Naive thymus-derived CD4-positive, alpha-beta T cell (primary cell): ENCODE results near the gene ADCK2. TPM values are rescaled to one million over a fixed set of nuclear protein-coding genes. Genes with fewer than 3 reads are reported as not detected.
"Not testable (repeated sequence)": the region's sequence is repeated elsewhere in the genome, so short reads cannot be mapped to it uniquely, and the experiment has no call there.

ENCODE experiments used
- ATAC-seq: fragments of 150-1000 bp; cut with Tn5 transposase; 2 replicates; pipeline ENCODE4 v1.10.0; 2021; ENCODE audit warnings: mild to moderate bottlenecking, moderate library complexity
- CTCF ChIA-PET: fragments of 350-600 bp; sonication (Branson Sonifier 250); formaldehyde crosslinking; loops from one replicate; lab custom pipeline; 2021; ENCODE audit warnings: antibody characterized with exemption; lab: Charles Lee
- POLR2A ChIA-PET: fragments of 350-600 bp; sonication (Branson Sonifier 250); formaldehyde crosslinking; loops from one replicate; lab custom pipeline; 2021; ENCODE audit warnings: antibody characterized with exemption, inconsistent platforms; lab: Charles Lee
- DNase-seq, 9 donors: peaks; one replicate each; pipeline versions ENCODE4 v3.0.0 to v3.0.0-alpha.2; 2020 to 2022; ENCODE audit warnings: mixed read lengths in 1 of 9
- H3K27ac ChIP-seq: one replicate; pipeline ENCODE4 v1.7.0; 2013; ENCODE audit warnings: mild to moderate bottlenecking, low read depth, low read length, moderate library complexity
- H3K27me3 ChIP-seq, 2 donors: one replicate each; pipeline ENCODE4 v1.7.0; 2013; ENCODE audit warnings: low read length in 2 of 2, mild to moderate bottlenecking in 2 of 2, moderate library complexity in 2 of 2; ENCODE audit not compliant: control insufficient read depth in 2 of 2, insufficient read depth in 2 of 2
- H3K36me3 ChIP-seq, 3 experiments: 1 replicate in 2 of 3; 2 replicates in 1 of 3; pipeline ENCODE4 v1.7.0; 2013; ENCODE audit warnings: low read length in 3 of 3, mild to moderate bottlenecking in 3 of 3, moderate library complexity in 1 of 3; ENCODE audit not compliant: insufficient read depth in 3 of 3, control insufficient read depth in 2 of 3
- H3K4me1 ChIP-seq, 2 donors: one replicate each; pipeline ENCODE4 v1.7.0; 2013; ENCODE audit warnings: low read length in 2 of 2, mild to moderate bottlenecking in 2 of 2, moderate library complexity in 1 of 2; ENCODE audit not compliant: control insufficient read depth in 2 of 2, insufficient read depth in 2 of 2
- H3K4me3 ChIP-seq: 2 replicates; pipeline ENCODE4 v1.7.0; 2013; ENCODE audit warnings: mild to moderate bottlenecking, low read length
- H3K9me3 ChIP-seq, 3 experiments: 1 replicate in 2 of 3; 2 replicates in 1 of 3; pipeline ENCODE4 v1.7.0; 2013; ENCODE audit warnings: low read length in 3 of 3; ENCODE audit not compliant: control insufficient read depth in 2 of 3
- H3K27ac Mint-ChIP-seq, 9 donors: one replicate each; pipeline ENCODE4 v1.8.0; 2020 to 2022; ENCODE audit warnings: mixed read lengths in 9 of 9, mild to moderate bottlenecking in 8 of 9, moderate library complexity in 5 of 9, inconsistent platforms in 2 of 9
- H3K27me3 Mint-ChIP-seq, 5 donors: one replicate each; pipeline ENCODE4 v1.8.0; 2021 to 2022; ENCODE audit warnings: mixed read lengths in 5 of 5, mild to moderate bottlenecking in 1 of 5
- H3K36me3 Mint-ChIP-seq, 5 donors: one replicate each; pipeline ENCODE4 v1.8.0; 2020 to 2022; ENCODE audit warnings: mixed read lengths in 5 of 5, mild to moderate bottlenecking in 3 of 5, inconsistent platforms in 1 of 5
- H3K4me1 Mint-ChIP-seq, 7 donors: one replicate each; pipeline ENCODE4 v1.8.0; 2020 to 2022; ENCODE audit warnings: mixed read lengths in 7 of 7, mild to moderate bottlenecking in 3 of 7, inconsistent platforms in 1 of 7
- H3K4me3 Mint-ChIP-seq, 10 donors: one replicate each; pipeline ENCODE4 v1.8.0; 2020 to 2022; ENCODE audit warnings: mild to moderate bottlenecking in 10 of 10, mixed read lengths in 10 of 10, moderate library complexity in 6 of 10, inconsistent platforms in 2 of 10
- H3K9me3 Mint-ChIP-seq, 11 donors: one replicate each; pipeline ENCODE4 v1.8.0; 2020 to 2022; ENCODE audit warnings: mixed read lengths in 11 of 11, mild to moderate bottlenecking in 4 of 11, inconsistent platforms in 1 of 11, moderate library complexity in 1 of 11
- intact Hi-C, 2 donors: fragments of 100-400 bp; cut with micrococcal nuclease; formaldehyde crosslinking; loops; one replicate each; pipeline ENCODE4 v1.15.1; 2023
- polyA plus RNA-seq, 2 donors: library from polyadenylated mRNA; unstranded; fragments of 300-500 nt; fragmentation: Illumina TruSeq; gene quantifications; one replicate each; pipeline ENCODE4 v1.2.3, GENCODE V29; 2021
- total RNA-seq, 6 experiments: library from RNA in 5 of 6; stranded (reverse) in 5 of 6; gene quantifications; 1 replicate in 5 of 6; 2 replicates in 1 of 6; pipeline ENCODE4 v1.2.3 and lab custom pipeline; 2021 to 2026

The ADCK2 gene
- total and polyA plus RNA-seq, 7 experiments from 2014 or later, result 15.2 to 34.2 (median 18.9) TPM

DNA sequence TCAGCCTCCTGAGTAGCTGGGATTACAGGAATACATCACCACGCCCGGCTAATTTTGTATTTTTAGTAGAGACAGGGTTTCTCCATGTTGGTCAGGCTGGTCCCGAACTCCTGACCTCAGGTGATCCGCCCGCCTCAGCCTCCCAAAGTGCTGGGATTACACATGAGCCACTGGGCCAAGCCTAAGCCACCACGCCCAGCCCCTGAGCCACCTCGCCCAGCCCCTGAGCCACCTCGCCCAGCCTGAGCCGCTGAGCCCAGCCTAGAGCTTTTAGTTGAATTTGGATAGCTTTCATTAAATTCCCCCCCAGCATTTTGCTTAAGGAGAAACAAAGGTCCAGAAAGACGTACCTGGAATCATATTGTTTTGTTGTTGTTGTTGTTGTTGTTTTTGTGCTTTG is 2.9 kb upstream of the ADCK2 start:
- not testable (repeated sequence) for H3K27ac ChIP-seq, H3K36me3 Mint-ChIP-seq, H3K27ac Mint-ChIP-seq, H3K9me3 ChIP-seq, H3K36me3 ChIP-seq, H3K27me3 ChIP-seq, H3K9me3 Mint-ChIP-seq, H3K4me3 ChIP-seq, DNase-seq, ATAC-seq
- POLR2A ChIA-PET, result interaction anchor here (0.6 kb wide), 1 partner anchor 145 kb away, joined by 3 read pairs; no protein-coding TSS in a partner anchor
- CTCF ChIA-PET, result interaction anchor here (0.7 kb wide), 1 partner anchor 9 kb away, joined by 3 read pairs; no protein-coding TSS in a partner anchor
- Mint-ChIP-seq H3K4me1 (peaks cover 7 to 21% (median 19%) of the 10 kb centered on the region in 7 donors), H3K4me3 (peak overlapping the region in 2 of 10 donors; percentile 4 to 59), H3K27me3 (peaks cover 0 to 28% (median 0%) of the 10 kb centered on the region in 5 donors)
- intact Hi-C loops, result loop anchor here in 1 of 2 donors (5.0 to 10.0 kb wide), 2 partner anchors 605 to 1067 kb away; partner anchors contain the start of genes PARP12 and SSBP1
- H3K4me1 ChIP-seq, result peaks cover 11 to 14% of the 10 kb centered on the region in 2 donors

DNA sequence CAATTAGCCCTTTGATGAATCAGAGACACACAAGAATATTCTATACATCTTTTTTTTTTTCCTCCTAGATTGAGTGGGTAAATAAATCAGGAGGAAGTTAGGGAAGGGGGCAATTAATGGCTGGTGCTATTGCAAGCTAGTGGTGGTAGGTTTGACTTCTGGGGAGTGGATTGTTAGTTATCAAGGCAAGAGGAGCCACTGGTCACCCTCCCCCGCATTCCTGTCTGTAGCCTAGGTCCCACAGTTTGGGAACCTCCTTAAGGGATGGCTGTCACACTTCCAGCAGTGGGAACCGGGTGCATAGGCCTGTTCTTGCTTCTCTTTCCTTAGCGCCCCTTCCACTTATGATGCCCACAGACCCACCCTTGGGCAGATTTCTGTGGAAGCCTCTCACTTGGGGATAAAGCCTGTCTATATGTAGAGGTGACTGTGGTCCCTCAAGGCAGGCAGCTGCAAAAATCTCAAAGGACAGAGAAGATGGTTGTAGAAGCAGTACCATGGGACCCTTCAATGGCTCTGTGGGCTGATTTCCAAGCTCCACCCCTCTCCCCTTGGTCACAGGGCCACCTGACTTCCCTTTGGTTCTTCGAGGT is 2.3 kb upstream of the ADCK2 start:
- Histone ChIP-seq H3K9me3 (no peaks in the 10 kb centered on the region), H3K27ac (no peak overlapping the region), H3K4me3 (no peak overlapping the region), H3K36me3 (no peaks in the 10 kb centered on the region), H3K4me1 (peaks cover 11 to 14% of the 10 kb centered on the region in 2 donors), H3K27me3 (no peaks in the 10 kb centered on the region)
- Mint-ChIP-seq H3K27ac (peak overlapping the region in 1 of 9 donors; percentile 14), H3K27me3 (peaks cover 0 to 23% (median 0%) of the 10 kb centered on the region in 5 donors), H3K4me1 (peaks cover 9 to 26% (median 25%) of the 10 kb centered on the region in 7 donors), H3K9me3 (no peaks in the 10 kb centered on the region), H3K4me3 (peak overlapping the region in 2 of 10 donors; percentile 3 to 73), H3K36me3 (peaks cover 0 to 3% (median 0%) of the 10 kb centered on the region in 5 donors)
- ChIA-PET POLR2A (no interaction called here), CTCF (no interaction called here)
- no peak for ATAC-seq
- intact Hi-C loops, result loop anchor here in 1 of 2 donors (5.0 to 10.0 kb wide), 2 partner anchors 606 to 1067 kb away; partner anchors contain the start of genes PARP12 and SSBP1
- no peak for DNase-seq

DNA sequence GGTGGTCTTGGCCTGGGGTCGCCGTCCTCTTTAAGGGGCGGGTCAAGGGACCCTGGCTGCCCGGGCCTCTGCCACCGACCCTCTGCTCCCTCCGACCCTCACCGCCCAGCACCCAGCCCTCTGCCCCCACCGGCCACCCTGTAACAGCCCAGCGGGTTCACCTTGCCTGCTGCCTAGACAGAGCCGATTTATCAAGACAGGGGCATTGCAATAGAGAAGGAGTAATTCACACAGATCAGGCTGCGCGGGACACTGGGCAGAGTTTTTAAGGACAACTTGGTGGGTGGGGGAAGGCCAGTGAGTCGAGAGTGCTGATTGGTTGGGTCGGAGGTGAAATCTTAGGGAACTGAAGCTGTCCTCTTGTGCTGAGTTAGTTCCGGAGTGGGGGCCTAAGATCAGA is 779 bp upstream of the ADCK2 start:
- intact Hi-C loops, result loop anchor here (2.0 to 10.0 kb wide), 5 partner anchors 51 to 1065 kb away; partner anchors contain the start of genes BRAF (in 2 of the 2), AGK (in 1 of the 2), PARP12 (in 1 of the 2) and SSBP1 (in 1 of the 2)
- no peaks in the 10 kb centered on the region for H3K9me3 Mint-ChIP-seq
- ATAC-seq (no peak), DNase-seq (no peak)
- Histone ChIP-seq H3K27ac (no peak overlapping the region), H3K4me3 (no peak overlapping the region), H3K4me1 (peaks cover 11 to 14% of the 10 kb centered on the region in 2 donors), H3K27me3 (no peaks in the 10 kb centered on the region), H3K36me3 (peaks cover 0 to 10% (median 0%) of the 10 kb centered on the region in 3 experiments), H3K9me3 (no peaks in the 10 kb centered on the region)
- H3K4me1 Mint-ChIP-seq, result peaks cover 13 to 37% (median 32%) of the 10 kb centered on the region in 7 donors
- H3K36me3 Mint-ChIP-seq, result peaks cover 0 to 3% (median 0%) of the 10 kb centered on the region in 5 donors
- H3K4me3 Mint-ChIP-seq, result peak overlapping the region; percentile 76 to 89 (median 82)
- CTCF ChIA-PET, result no interaction called here
- POLR2A ChIA-PET, result interaction anchor here (0.7 to 1.0 kb wide), 2 partner anchors 15 to 21 kb away, joined by 3 read pairs; no protein-coding TSS in a partner anchor
- peaks cover 0 to 13% (median 0%) of the 10 kb centered on the region in 5 donors for H3K27me3 Mint-ChIP-seq
- peak overlapping the region in 8 of 9 donors; percentile 47 to 86 (median 78) for H3K27ac Mint-ChIP-seq

- Histone ChIP-seq H3K36me3 (peaks cover 0 to 18% (median 0%) of the 10 kb centered on the region in 3 experiments), H3K4me3 (peak overlapping the region; percentile 82), H3K4me1 (peaks cover 11 to 14% of the 10 kb centered on the region in 2 donors), H3K27me3 (no peaks in the 10 kb centered on the region), H3K9me3 (no peaks in the 10 kb centered on the region), H3K27ac (peak overlapping the region; percentile 91)
- Mint-ChIP-seq H3K4me3 (peak overlapping the region; percentile 81 to 94 (median 89)), H3K27me3 (peaks cover 0 to 7% (median 0%) of the 10 kb centered on the region in 5 donors), H3K4me1 (peaks cover 16 to 42% (median 37%) of the 10 kb centered on the region in 7 donors), H3K9me3 (no peaks in the 10 kb centered on the region), H3K27ac (peak overlapping the region; percentile 68 to 97 (median 88)), H3K36me3 (peaks cover 0 to 11% (median 6%) of the 10 kb centered on the region in 5 donors)
- POLR2A ChIA-PET, result interaction anchor here (0.6 to 3.2 kb wide), 12 partner anchors 13 to 1313 kb away, joined by 3 to 26 read pairs (median 4); partner anchors contain the start of genes BRAF and NDUFB2
- ATAC-seq (peak; percentile 82), DNase-seq (peak; percentile 56 to 78 (median 75))
- intact Hi-C loops, result loop anchor here (1.0 to 10.0 kb wide), 12 partner anchors 23 to 1065 kb away; partner anchors contain the start of genes BRAF (in 2 of the 2), NDUFB2 (in 2 of the 2), SSBP1 (in 2 of the 2) and AGK (in 1 of the 2)
- CTCF ChIA-PET, result no interaction called here
These were observed 473 bp downstream of the ADCK2 start for GRCh38 chr7:140673063-140673773.

- peak overlapping the region; percentile 82 for H3K4me3 ChIP-seq
- Mint-ChIP-seq H3K27ac (peak overlapping the region; percentile 68 to 97 (median 88)), H3K4me1 (peaks cover 20 to 43% (median 37%) of the 10 kb centered on the region in 7 donors), H3K27me3 (peaks cover 0 to 1% (median 0%) of the 10 kb centered on the region in 5 donors), H3K9me3 (no peaks in the 10 kb centered on the region), H3K4me3 (peak overlapping the region; percentile 81 to 94 (median 89)), H3K36me3 (peaks cover 0 to 15% (median 9%) of the 10 kb centered on the region in 5 donors)
- peaks cover 0 to 24% (median 0%) of the 10 kb centered on the region in 3 experiments for H3K36me3 ChIP-seq
- no peaks in the 10 kb centered on the region for H3K27me3 ChIP-seq
- intact Hi-C loops, result loop anchor here (1.0 to 10.0 kb wide), 12 partner anchors 23 to 1065 kb away; partner anchors contain the start of genes BRAF (in 2 of the 2), NDUFB2 (in 2 of the 2), SSBP1 (in 2 of the 2) and AGK (in 1 of the 2)
- DNase-seq, result no peak
- H3K27ac ChIP-seq, result peak overlapping the region; percentile 91
- CTCF ChIA-PET, result interaction anchor here (0.7 to 1.1 kb wide), 2 partner anchors 21 to 344 kb away, joined by 3 read pairs; no protein-coding TSS in a partner anchor
- H3K4me1 ChIP-seq, result peaks cover 11 to 14% of the 10 kb centered on the region in 2 donors
- POLR2A ChIA-PET, result interaction anchor here (0.7 to 3.2 kb wide), 13 partner anchors 9 to 340 kb away, joined by 3 to 26 read pairs (median 3); partner anchors contain the start of genes BRAF and NDUFB2
- H3K9me3 ChIP-seq, result no peaks in the 10 kb centered on the region
- no peak for ATAC-seq
These were observed 1.0 kb downstream of the ADCK2 start for GRCh38 chr7:140673774-140674155.
